ENCODE results near the gene NFE2L2.

GRCh38 chr2:177284531-177284930 lies 20.0 kb upstream of the NFE2L2 start:
- TF ChIP-seq CTCF (IDR thresholded peaks at IDR 0.05): no peak
- no peak for TF ChIP-seq POLR2A (IDR thresholded peaks at IDR 0.05)
